LHCN-M2 (cell line): ENCODE measurements around the gene INMT. TPM values are rescaled to one million over a fixed set of nuclear protein-coding genes. Genes with fewer than 3 reads are reported as not detected.

ENCODE experiments used
- DNase-seq: peaks from one replicate; pipeline ENCODE4 v3.0.0-alpha.2; 2012; ENCODE audit warnings: low read depth
- total RNA-seq: library from RNA; depleted of rRNA; stranded (reverse); fragments of >200 nt; gene quantifications from 2 replicates; pipeline ENCODE4 v1.2.3, GENCODE V29; 2014

INMT gene
- total RNA-seq, 1 experiment from 2014 or later, result 1.7 TPM

DNA sequence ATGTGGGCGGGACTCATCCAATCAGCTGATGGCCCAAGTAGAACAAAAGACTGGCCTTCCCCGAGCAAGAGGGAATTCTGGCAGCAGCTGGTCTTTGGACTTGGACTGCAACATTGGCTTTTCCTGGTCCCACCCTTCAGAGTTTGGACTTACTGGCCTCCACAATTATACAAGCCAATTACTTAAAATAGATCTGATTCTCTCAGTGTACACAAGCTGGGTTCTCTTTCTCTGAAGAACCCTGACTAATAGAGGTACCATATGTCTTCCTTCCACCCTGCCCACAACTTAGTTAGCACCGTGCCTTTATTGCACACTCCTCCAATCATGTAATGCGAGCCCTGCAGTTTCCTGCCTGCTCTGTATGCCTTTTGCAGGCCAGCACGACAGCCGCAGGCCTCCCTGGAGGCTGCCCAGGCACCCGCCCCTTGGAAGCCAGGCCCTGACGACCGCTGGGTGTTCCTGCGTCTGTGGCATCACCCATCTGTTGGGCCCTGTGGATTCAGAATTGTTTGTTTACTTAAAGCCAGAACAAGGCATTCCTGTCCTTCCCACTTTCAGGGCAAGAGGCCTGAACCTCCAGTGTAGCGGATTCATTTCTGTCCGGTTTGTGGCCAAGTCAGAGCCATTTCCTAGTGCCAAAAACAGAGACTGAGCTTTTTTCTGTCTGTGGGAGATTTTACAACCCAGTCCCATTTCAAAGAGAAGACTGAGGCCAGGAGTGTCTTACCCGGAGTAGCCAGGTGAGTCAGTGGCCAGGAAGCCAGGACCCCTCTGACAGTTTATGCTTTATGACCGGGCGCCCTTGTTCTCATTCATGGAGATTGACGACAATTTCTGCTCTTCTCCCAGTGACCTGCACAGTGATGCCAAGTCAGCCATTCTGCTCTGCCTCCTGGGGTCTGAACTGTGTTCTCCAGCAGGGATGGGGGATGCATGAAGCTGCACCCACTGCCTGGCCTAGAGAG lies 968 bp upstream of the INMT start:
- peak; percentile 99 for DNase-seq

DNA sequence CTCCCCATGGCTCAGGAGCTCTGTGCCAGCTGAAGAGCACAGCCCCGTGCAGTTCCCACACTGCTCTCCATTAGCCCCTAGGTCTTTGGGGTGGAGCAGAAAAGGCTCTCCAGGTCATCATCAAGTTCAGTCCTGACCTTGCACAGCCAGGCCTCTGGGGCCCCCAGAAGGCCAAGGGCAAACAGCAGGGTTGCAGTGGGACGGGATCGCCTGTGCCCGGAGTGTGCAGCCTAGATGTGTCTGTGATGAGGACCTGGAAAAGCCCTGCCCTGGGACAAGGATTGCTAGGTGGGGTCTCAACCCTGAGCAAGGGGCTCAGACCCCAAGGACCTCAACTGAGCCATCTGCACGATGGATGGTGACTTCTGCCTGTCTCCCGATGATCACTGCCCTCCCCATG lies 549 bp downstream of the INMT start:
- no peak for DNase-seq

DNA sequence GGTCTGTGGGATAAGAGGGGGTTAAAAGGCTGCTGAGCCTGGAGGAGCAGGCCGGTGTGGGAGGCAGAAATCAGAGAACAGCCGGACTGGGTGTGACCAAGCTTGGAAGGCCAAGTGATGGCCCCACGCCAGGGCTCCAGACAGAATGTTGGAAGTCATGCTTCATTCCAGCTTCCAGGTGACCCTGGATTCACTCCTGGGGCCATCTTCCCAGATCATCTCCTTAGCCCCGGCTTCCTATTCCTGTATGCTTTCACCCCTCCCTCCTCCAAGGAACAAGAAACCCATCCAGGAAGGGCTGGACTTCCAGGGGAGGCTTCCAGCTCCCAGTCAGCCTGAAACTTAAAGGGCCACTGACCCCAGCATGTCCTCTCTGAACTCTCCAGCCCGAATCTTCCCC lies 1.0 kb downstream of the INMT start:
- DNase-seq, result peak; percentile 48

DNA sequence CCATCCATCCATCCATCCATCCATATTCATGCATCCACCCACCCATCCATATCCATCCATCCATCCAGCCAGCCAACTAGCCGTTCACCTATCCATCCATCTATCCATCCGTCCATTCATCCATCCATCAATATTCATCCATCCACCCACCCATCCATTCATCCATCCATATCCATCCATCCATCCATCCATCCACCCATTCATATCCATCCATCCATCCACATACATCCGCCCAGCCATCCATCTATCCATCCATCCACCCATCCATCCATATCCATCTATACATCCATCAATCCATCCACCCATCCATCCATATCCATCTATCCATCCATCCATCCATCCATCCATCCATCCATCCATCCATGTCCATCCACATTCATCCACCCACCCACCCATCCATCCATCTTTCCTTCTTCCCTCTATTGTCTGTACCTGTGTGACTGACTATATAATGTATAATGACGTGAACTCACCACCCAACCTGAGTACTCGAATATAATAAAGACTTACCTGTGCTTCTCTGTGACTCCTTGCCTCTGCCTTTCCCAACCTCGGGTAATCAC lies 2.5 kb downstream of the INMT start:
- no peak for DNase-seq

DNA sequence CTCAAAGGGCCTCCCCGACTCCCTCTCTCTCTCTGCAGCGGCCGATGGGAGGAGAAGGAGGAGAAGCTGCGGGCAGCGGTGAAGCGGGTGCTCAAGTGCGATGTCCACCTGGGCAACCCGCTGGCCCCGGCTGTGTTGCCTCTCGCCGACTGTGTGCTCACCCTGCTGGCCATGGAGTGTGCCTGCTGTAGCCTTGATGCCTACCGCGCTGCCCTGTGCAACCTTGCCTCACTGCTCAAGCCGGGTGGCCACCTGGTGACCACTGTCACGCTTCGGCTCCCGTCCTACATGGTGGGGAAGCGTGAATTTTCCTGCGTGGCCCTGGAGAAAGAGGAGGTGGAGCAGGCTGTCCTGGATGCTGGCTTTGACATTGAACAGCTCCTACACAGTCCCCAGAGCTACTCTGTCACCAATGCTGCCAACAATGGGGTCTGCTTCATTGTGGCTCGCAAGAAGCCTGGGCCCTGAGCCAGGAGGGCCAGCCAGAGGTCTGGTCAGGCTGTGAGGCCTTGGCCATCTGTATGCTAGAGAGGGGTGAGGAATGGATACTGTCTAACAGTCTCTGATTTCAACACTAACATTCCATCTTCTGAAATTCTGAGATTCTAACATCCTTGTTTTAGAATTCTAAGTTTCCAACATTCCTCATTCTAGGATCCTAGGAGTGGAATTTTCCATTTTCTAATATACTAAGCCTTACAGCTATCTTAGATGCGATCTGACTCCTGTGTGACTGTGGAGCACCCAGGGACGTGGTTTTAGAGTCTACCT lies 3.6 kb downstream of the INMT start:
- DNase-seq, result no peak

DNA sequence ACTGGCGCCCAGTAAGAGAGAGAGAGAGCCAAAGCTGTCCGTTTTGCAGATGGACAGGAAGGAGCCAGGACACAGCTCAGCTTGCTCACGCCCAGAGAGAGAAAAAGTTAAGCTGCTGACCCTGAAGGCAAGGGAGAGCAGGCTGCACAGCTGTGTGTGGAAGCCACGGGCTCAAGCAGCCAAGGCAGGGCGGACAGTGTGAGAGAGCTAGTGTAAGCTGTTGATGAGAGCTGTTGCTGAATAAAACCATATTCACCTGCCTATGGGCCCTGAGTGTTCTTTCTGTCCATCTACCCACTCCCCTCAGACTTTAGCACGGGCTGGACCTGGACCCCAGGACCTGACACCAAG lies 5.4 kb downstream of the INMT start:
- DNase-seq, result no peak

DNA sequence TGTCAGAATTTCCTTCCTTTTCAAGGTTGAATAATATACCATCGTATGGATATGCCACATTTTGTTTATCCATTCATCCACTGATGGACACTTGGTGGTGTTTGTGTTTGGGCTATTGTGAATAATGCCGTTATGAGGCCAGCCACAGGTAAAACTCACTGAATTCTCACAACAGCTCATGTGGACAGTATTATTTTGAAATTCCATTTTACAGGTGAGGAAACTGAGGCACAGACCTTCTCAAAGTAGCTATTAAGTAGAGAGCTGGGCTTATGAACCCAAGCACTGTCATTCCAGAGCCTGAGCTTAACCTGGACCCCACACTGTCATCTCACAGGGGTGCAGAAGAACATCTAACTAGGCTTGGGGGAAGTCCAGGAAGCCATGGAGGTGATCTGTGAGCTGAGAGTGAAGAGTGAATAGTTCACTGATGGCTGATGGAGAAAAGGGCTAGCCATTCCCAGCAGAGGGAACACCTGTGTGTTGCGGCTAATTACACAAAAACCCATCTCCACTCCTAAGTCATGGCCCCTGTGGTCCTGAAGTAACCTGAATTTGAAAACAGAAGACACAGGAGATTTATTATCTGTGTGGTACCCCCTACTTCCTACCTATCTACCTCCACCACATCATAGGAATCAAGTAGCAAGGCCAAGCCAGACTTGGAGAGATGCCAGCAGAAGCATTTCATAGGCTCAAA lies 8.7 kb downstream of the INMT start:
- DNase-seq, result no peak

DNA sequence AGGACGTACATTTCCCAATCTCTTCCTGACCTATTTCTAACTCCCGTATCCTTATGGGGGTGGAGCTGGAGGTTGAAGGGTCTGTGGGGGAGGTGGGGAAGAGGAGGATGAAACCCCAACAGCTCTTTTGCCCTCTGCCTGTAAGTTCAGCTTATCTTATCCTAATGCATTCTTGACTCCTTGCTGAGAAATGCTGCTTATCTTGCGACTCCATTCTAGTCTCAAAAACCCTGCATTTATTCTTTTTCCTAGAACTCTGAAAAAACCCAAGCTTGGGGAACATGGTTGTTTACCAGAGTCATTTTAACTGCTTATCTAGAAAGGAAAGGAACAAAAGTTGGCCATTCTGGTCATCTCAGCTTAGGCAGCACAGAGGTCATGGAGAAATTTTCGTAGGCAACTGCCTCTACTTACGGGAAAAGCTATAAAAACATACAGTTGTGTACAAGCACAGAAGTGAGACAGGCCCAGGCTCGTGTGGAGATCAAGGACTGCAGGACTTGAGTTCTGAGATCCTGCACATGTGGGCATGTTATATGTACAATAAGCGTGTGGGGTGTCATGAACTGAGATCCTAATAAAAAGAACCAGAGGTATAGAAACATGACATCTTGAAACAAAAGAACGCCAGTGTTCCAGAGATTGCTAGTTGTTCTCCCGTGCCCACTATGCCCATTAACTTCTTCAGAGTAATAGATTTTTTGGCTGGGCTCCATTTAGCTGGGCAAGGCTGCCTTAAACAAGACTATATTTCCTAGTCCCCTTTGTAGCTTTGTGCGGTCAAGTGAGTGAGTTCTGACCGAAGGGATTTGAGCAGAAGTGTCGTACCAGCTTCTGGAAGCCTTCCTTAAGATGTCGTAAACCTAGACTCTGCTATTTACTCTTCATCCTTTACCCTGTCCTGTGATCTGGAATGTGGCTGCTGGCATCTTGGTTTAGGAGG lies 9.6 kb downstream of the INMT start:
- no peak for DNase-seq

DNA sequence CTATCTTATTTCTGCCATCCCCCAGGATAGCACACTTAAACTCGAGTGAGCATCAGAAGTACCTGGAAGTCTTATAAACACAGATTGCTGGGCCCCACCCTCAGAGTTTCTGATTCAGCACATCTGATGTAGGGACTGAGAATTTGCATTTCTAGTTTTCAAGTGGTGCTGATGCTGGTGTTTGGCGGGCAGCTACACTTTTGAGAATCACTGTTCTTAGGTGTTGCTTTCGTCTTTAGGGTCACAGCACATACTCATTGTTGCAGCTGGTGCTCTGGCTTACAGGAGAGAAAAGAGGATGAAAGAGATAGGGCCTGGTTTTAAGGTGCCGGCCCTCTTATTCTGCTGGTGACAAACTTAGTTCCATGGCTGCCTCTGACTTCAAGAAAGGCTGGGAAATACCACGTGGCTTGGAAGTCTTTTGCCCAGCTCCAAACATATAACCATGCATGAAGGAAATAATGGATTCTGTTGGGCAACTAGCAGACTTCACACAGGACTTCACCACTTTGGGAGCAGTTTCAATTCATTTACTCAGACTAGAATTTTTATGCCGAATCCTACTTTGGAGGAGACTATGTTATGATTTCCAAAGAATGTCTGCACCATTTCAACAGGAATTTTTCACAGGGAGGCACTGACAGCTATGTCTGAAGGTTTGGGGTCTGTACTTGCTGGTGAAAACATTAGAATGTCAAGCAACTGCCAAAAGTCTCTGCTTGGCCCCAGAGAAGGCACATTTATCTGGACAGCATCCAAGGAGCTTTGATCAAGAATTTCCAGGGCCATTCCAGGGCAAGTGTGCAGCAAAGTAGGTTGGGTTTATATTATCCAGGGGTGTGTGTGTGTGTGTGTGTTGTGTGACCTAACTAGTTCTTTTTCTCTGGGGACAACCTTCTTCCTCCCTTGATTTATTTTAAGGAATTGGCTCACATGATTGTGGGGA lies 12.4 kb downstream of the INMT start:
- DNase-seq, result peak; percentile 23

DNA sequence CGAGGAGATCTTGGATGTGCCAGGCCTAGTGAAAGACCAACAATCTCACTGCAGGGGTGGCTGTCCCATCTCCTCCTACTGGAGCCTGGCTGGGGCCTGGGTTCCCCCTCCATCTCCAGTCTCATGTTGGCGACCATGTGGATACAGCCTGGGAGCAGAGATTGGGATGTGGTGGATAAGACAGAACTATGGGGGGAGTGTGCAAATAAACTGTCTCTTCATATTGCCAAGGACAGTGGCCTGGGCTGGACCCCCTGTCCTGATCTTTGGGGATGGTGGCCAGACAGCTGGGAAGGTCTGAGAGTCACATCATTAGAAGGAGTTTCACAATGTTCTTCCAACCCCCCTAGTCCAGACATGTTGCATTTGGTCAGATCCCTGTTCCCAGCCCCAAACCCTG lies 13.5 kb downstream of the INMT start:
- no peak for DNase-seq

DNA sequence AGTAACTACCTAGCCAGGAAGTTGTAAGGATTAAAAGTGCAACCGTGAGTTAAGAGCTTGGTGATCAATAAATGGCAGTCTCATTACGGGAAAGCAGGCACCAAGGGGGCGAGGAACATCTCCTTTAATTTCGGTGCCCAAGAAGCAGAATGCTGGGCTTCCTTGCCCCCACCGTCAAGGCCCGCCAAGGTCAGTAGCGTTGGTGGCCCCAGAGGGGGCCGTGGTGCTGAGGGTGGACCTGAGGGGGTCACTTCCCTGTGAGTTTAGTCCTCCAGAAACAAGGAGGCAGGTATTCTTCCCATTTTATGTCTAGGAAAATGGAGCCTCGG lies 18.9 kb downstream of the INMT start:
- DNase-seq, result no peak

DNA sequence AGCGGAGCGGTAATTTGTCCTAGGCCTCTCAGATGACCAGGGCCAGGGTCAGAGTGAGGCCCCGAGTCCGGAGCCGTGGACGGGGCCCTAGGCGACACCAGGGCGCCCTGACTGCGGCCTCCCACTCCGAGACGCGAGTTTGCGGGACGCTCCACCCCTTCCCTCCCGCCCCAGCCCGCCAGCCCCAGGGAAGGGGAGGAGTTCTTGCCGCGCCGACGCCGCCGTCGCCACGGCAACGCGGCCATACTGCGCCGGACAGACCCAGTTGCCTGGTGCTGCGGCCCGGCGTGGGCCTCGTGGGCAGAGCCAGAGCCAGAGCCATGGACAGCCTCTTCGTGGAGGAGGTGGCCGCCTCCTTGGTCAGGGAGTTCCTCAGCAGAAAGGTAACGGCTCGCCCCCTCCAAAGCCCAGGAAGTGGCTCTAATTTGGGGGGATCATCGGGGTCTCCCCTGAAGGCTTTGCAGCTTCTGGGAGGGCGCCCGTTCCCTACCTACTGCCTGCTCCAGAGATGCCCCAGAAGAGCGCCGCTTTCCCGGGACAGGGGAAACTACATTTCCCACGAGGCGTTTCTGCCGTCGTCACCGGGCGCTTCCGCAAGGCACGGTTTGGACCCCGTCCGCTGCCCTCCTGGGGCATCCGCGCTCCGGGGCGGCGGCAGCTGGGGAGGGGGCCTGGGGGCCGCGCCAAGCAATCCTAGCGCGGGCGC lies 19.4 kb downstream of the INMT start, which contains the start of gene MINDY4:
Gene MINDY4, plus strand, starts transcription at position 244 of the 706 bp plus-strand sequence. Its CDS starts 77 bp downstream, at position 321.
- DNase-seq, result peak; percentile 68

DNA sequence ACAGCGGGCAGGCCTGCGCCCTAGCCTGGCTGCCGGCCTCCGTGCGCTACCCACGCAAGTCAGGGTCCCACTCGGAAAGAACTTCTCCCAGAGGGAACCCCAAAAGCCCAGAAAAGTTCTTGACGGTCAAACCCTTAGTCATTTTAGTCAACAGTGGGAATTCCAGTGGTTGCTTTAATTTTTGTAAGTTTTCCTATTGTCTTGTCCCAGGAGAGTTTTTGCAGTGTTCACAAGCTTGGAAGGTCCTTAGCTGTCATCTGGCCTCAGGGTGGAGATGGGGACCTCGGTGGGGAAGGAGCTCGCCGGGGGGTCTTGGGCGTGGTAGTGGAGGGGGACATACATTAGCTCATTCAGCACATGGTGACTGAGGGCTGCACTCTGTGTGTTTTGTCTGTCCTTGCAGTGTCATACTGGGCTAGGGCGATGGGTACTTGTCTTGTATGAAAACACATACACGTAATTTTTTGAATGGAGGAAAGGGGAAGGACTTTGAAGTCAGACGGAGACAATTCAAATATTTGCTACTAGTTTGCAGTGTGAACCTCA lies 20.0 kb downstream of the INMT start:
- DNase-seq, result peak; percentile 11

DNA sequence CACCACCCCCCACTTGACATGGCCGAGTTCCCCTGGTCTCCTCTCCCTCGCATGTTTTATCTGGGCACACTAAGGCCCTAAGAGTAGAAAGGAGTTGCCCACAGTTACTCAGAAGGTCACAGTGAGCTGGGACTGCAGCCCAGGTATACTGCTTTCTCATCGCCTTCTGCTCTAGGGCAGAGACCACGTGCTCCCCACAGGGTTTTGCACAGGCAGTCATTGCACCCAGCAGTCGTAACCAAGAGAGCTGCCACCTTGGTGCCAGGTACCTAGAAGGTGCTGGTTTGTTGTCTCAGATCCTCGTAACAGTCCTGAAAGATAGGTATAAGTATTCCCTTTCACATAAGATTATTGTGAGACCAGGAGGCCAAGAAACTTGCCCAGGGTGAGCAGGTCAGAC lies 21.0 kb downstream of the INMT start:
- DNase-seq, result no peak

DNA sequence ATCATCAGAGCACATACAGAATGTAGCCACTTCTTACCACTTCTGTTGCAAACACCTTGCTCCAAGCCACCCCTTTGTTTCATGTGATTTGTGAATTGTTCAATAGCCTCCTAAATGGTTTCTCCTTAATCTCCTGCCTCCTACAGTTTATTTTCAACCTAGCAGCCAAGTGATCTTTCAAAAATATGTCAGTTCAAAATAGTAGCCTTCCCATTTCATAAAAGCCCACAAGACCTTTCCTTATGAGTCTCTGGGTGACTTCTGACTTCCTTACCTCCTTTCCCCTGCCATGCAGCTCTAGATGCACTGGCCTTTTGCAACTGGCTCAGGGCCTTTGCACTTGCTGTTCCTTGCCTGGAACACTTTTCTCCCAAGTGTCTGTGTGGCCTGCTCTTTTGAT lies 24.1 kb downstream of the INMT start:
- no peak for DNase-seq

DNA sequence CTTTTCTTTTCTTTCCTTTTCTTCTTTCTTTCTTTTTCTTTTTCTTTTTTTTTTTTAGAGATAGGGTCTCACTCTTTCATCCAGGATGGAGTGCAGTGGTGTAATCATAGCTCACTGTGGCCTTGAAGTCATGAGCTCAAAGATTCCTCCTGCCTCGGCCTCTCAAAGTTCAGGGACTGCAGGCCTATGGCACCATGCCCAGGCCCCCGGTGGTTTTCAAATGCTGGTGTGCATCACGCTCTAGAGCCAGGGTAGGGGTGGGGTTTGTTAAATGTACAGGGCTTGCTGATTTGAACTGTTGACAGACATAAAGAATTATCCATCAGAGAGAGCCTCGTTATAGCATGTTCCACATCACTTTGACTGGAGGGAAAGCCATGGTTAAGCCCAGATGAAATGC lies 25.0 kb downstream of the INMT start:
- DNase-seq, result no peak

DNA sequence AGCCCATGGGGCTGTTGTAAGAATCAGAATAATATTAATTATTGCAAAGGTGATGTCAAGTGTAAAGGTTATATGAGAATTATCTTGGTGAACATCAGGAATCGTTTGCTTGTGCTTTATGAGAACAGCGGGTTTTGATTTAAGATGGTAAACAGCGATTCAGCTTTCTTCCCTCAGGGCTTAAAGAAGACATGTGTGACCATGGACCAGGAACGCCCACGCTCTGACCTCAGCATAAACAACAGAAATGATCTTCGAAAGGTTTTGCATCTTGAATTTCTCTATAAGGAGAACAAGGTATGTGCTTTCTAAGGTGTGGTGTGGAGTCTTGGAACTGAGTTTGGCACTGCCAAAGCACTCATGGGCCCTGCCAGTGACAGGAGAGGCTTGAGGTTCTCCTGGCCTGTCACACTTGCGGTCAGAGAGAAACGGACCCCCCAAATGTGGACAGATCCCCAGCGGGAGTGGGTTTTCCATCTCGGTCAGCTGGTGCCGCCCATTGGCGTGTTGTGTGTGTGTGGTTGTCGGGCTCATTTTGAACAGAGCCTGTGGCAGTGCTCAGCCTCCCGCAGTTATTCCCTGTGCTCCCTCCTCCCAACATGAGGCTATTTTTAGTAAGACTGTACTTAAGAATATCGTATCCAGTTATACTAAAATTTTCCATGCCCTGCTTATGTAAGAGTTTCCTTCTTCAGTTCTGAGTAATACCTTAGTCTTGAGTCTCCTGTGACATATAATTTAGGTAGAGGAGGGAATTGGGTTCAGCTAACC lies 26.5 kb downstream of the INMT start:
- no peak for DNase-seq

DNA sequence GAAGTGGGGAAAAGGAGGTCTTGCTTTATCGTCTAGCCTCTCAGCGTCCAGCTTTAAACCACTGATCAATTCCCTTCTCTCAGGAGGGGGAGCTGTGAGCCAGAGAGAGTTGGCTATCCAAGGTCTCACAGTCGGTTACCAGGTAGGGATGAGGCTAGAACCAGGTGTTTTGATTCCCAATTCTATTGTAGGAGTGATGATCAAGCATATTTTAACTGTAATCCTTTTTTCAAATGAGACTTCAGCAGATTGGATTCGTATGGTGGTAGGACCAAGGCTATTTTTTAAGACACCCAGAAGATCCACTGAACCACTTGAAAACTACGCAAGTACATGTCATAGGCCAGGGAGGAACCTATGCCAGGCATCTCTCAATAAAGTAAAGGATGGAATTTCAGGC lies 27.6 kb downstream of the INMT start:
- no peak for DNase-seq
